B cell (primary cell): Measurements from ENCODE around the gene BRDT.

Experiments
- CTCF ChIP-seq: fragments of 200-600 bp; IDR thresholded peaks from one replicate; pipeline ENCODE4 v1.8.0; 2022; ENCODE audit warnings: antibody characterized with exemption, mild to moderate bottlenecking
- EZH2 ChIP-seq: IDR thresholded peaks from 2 replicates; pipeline ENCODE4 v1.6.1; 2012; ENCODE audit warnings: borderline replicate concordance, low read depth, mild to moderate bottlenecking, moderate library complexity, low read length; ENCODE audit not compliant: insufficient read depth, poor library complexity, severe bottlenecking

- TF ChIP-seq CTCF (no peak), EZH2 (no peak)
Observed at GRCh38 chr1:92026806-92027205, 77.6 kb downstream of the BRDT start.
